NCI-H82 treated with DMSO at 0.1 percent for 48 hours (cell line): Measurements from ENCODE around the gene SINHCAF.
"Not testable (repeated sequence)": the region's sequence is repeated elsewhere in the genome, so short reads cannot be mapped to it uniquely, and the experiment has no call there.

ENCODE experiments used
- DNase-seq: peaks from one replicate; lab custom pipeline; 2025; ENCODE audit not compliant: unreplicated experiment; lab: John Stamatoyannopoulos, UW

The SINHCAF gene

DNA sequence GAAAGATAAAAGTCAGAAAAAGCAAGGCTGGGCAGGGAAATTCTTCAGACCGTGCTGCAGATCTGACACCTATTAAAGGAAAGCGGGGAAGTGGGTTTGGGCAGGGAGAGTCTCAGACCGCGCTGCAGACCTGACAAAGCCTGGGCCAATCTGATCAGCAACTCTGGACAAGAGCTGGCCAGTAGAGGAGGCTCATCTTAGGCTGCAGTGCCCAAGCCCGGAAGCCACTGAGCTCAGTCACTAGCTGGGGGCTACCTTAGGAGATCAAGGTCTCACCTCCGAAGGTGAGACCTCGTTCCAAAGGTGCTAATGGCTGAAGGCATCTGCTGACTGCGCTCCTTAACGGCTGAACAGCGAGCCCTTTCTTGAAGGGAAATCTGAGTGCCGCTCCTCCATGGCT, 60.2 kb downstream of the SINHCAF start:
- no peak for DNase-seq

DNA sequence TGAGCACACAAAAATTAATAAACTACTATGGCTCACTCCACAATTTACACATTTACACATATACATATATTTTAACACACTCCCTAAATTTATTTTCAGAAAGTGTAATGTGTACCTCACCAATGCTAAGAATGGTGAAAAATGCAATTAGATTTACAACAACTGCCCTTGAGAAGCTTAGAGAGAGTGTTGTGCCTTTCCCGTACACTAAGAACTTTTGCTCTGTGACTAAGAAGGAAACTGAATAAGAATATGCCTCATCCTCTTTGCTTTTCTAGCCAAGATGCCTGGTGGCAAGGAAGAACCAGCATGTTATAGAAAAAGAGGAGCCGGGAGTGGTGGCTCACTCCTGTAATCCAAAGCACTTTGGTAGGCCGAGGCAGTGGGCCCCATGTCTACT, 62.3 kb downstream of the SINHCAF start:
- DNase-seq: no peak

DNA sequence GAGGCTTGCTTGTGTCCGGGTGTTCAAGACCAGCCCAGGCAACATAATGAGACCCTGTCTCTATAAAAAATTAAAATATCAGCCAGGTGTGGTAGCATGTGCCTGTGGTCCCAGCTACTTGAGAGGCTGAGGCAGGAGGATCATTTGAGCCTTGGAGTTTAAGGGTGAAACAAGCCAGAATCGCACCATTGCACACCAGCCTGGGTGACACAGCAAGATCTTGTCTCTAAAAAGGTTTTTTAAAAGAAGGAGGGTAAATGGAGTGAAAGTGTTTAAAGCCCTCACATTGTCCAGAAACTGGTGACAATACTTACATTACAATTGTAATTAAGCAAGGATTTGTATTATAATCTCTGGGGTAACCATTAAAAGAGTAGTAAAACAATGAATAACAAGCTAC, 64.2 kb downstream of the SINHCAF start:
- DNase-seq: no peak

DNA sequence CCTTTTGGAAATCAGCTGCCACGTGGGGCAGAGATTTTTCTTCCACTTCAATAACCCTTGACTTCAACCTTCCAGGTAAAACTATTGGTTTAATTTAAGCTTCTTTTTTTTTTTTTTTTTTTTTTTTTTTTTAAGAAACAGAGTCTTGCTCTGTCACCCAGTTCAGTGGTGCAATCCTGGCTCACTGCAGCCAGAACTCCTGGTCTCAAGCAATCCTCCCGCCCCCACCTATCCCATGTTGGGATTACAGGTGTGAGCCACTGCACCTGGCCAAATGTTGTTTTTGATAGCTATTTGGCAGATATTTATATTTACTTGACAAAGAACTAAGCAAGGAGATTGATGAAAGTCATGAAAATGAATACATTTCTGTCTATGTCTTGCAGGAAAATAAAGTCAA, 65.1 kb downstream of the SINHCAF start:
- DNase-seq: no peak

DNA sequence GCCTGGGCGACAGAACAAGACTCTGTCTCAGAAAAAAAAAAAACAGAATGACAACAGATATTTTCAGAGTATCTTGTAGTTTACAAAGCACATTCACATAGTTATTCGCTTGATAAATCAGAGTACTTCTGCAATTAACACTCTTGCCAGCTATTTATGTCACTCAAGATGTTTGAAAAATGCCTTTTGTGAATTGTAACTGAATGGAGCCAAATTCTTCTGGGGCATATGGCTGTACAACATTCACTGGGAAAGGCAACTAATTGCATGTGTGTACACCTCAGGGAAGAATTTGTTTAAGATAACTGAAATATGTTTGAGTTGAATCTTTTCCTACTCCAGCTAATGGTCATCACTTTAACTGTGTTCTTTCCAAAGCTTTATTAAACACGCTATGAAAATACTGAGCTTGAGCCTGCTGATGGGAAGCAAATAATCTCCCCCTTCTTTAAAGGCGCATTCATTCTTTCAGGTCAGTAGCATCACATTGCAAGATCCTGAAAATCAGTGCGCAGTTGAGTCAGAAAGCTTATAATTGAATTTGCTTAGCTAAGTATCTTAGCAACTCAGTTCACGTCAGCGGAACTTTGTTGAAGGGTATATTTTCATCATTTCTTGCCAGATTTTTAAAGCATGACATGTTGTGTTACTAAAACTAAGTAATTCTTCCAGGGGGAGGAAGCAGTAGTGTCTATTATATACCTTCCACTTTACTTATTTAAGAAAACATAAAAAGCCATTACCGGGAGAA, 66.6 kb downstream of the SINHCAF start:
- no peak for DNase-seq

DNA sequence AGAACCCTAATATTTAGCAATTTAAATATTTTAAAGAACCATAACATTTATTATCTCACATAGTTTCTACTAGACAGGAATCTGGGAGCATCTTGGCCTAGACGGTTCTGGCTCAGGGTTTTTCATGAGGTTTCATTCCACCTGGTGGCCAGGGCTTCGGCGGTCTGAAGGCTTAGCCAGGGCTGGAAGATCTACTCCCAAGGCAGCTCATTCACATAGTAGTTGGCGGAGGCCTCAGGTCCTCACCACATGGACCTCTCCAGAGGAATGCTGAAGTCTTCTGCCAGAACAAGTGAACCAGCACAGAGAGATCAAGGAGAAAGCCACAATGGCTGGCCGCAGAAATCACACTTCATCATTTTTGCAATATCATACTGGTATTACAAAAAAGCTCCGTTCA, 68.2 kb downstream of the SINHCAF start:
- no peak for DNase-seq

DNA sequence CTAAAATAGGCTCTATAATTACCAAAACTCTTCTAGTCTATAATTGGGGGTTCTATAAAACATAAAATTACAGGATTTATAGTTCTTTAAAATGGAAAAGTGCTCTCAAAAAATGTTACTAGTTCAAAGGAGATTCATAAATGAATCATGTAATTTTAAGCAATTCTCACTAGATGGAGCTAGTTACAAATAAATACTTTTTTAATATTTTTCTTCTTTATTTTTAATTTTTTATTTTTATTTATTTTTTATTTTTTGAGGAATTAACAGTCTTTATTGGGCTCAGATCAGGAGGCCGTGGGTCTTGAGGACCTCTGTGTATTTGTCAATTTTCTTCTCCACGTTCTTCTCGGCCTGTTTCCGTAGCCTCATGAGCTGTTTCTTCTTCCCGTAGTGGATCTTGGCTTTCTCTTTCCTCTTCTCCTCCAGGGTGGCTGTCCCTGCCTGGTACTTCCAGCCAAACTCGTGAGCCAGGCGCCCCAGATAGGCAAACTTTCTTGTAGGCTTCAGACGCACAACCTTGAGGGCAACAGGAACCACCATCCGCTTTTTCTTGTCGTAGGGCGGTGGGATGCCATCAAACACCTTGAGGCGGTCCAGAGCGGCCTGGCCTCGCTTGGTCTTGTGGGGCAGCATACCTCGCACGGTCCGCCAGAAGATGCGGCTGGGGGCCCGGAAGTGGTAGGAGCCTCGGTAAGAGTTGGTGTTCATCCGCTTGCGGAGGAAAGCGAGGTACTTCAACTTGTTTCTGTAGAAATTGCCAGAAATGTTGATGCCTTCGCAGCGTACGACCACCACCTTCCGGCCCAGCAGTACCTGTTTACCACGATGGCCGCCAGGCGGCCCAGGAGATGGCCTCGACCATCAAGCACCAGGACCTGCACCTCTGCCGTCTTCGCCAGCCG, 74.0 kb downstream of the SINHCAF start:
- not testable (repeated sequence) for DNase-seq

DNA sequence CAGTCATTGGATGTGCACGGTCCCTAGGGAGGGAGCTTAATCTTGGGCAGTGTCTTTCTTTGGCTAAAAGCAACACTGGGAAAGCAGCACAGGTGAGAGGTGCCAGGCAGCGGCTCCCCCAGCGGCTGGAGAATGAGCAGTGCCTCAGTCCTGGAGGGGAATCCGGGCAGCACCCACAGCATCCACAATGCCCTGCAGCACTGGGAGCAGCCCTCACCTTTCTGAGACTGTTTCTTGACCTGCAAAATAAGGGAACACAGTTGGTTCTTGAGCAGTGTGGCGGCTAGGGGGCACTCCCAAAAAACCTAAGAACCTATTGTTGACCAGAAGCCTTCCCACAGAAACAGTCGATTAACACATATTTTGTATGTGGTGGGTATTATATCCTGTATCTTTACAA, 75.8 kb downstream of the SINHCAF start:
- DNase-seq: no peak

DNA sequence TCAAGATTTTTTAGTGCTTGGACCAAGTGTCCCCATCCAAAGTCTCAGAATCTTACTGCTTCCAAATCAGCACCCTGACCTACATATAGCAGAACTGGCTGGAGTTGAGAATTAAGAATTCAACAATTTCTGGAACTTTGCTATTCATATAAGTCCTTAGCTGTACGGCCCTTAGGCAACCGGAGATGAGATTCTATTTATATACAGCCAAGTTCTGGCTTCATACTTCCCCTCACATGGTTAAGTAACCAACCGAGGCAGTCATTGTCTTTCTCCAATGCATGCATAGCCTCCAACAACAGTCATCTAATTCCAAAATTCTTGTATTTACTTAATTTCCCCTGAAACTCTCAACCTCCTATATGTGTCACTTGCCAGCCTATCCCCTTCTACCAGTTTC, 76.6 kb downstream of the SINHCAF start:
- DNase-seq: no peak

DNA sequence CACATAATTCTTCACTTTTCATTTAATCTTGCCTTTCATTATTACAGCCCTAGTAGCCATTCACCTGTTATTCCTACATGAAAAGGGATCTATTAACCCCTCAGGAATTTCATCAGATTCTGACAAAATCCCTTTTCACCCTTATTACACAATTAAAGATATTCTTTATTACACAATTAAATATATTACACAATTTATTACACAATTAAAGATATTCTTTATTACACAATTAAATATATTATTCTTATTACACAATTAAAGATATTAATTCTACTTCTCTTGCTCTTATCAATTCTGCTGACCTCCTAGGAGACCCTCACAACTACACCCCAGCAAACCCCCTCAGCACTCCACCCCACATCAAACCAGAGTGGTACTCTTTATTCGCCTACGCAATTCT, 77.1 kb downstream of the SINHCAF start:
- no peak for DNase-seq

DNA sequence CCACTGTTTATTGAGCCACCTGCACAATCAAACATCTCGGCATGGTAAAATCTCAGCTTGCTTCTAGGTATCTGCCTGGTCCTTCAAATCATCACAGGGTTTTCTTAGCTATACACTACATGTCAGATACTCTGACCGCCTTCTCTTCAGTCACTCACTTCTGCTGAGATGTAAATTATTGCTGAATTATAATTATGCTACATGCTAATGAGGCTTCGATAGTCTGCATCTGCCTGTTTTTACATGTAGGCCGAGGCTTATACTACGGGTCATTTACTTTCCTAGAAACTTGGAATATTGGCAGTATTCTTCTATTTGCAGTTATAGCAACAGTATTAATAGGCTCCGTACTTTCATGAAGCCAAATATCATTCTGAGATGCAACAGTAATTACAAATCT, 77.6 kb downstream of the SINHCAF start:
- DNase-seq: no peak

DNA sequence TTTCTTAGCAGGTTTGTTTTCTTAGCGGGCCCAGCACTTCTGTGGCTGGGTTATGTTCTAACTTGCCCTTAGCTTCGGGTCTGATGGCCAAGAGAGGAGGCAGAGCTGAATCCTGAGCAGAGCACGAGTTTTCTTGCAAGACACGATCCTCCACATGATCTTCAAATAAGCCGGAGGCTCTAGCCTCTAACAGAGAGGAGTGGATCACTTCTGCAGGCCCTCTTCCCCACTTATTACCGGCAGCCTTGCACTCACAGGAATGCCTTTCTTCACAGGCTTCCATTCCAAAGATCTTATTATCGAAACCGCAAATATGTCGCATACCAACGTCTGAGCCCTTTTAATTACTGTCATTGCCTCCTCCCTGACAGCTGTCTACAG, 79.5 kb downstream of the SINHCAF start:
- peak; percentile 79 for DNase-seq

DNA sequence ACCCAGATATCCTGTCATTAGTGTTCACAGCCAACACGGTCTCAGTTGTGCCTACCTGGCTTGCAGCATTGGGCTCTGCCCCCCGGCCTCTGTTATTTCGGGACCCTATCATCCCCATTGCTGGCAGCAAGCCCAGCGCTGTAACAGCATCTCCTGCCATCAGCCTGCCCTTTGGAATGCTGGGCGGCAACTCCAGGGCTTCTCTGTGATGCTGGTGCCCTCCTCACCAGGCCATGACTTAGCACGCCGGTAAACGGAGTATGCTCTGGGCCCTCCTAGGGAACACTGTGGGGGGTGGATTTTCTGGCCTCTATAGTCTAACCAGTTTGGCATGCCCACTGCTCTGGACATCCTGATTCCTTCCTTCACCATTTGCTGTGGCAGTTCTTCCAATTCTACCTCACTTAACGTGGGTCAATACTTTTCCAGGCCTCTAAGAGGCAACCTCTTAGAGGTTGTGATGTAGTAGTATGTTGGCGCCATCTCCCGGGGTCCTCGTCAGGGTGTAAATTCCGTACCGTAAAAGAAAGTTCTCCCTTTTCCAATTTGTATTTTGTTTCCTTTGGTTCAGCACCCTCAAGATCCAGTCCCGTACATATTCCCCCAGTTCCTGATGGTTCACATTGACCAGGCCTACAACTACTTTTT, 80.0 kb downstream of the SINHCAF start:
- DNase-seq: peak; percentile 15

DNA sequence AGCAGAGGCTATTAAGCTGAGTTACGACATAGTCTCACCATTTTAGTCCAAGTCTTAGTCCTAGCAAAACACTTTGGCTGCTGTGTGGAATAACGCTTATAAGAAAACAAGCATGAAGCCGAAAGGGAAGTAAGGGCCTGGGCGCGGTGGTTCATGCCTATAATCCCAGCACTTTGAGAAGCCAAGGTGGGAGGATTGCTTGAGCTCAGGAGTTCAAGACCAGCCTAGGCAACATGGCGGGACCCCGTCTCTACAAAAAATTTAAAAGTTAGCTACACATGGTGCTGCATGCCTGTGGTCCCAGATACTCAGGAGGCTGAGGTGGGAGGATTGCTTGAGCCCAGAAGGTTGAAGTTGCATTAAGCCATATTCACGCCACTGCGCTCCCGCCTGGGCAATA, 83.5 kb downstream of the SINHCAF start:
- not testable (repeated sequence) for DNase-seq

DNA sequence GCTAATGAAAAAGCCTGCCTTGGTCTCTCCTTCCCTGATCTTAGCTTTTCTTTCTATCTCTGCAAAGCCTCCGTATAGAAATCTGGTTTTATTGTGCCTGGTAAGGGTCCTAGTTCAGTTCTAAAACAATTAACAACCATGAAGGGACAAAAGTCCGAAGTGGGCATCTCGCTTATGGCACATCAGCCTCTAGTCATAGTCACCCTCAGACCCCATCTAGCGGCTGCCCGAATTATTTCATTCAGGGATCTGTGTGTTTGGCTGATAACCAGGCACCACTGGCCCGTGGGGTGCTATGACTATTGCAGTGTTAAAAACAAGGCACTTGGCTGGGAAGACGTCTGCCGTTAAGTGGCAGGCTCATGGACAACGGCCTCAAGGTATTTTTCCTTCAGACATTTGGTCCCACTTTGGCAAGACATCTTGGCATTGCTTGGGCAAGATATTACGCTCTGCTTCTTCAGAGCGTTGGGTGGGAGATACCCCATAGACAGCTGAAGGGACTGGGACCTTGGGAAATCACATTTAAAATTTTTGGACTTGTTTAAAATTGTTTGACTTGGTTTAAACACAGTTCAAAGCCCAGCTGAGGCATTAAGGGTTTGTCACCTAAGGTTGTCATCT, 87.1 kb downstream of the SINHCAF start:
- peak; percentile 45 for DNase-seq

DNA sequence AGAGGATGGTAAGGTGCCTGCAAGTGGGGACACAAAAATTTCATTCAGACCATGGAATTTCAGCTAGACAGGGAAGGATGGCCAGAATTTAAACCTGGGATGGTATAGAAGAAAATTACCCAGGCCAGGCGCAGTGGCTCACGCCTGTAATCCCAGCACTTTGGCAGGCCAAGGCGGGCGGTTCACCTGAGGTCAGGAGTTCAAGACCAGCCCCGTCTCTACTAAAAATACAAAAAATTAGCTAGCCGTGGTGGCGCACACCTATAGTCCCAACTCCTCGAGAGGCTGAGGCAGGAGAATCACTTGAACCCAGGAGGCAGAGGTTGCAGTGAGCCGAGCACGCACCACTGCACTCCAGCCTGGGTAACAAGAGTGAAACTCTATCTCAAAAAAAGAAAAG, 87.6 kb downstream of the SINHCAF start:
- DNase-seq: not testable (repeated sequence)

DNA sequence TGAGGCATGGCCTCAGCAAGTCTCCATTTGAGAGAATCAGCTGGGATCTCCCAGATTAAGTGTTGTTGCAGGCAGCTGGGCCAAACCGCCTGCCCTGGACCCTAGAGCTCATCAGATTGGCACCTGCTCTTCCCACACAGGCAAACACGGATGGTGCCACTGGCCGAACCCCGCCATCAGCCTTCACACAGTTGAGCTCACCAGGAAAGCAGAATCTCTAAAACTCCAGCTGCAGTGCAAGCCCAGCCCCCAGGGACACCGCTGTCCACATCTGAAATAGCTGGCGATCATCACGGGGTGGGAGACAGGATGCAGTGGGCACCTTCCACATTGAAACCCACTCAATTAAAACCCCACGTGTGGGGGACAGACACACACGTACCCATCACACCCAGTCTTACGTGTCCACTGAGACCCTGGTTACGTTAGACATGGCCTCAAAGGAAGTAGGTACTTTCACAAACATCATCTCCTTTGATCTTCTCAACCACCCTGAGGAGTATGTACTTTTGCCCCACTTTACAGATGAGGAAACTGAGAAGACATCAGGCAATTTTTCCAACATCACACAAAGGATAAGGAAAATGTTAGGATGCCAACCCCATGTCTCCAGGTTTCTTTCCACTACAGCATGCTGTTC, 88.8 kb downstream of the SINHCAF start:
- DNase-seq: no peak

DNA sequence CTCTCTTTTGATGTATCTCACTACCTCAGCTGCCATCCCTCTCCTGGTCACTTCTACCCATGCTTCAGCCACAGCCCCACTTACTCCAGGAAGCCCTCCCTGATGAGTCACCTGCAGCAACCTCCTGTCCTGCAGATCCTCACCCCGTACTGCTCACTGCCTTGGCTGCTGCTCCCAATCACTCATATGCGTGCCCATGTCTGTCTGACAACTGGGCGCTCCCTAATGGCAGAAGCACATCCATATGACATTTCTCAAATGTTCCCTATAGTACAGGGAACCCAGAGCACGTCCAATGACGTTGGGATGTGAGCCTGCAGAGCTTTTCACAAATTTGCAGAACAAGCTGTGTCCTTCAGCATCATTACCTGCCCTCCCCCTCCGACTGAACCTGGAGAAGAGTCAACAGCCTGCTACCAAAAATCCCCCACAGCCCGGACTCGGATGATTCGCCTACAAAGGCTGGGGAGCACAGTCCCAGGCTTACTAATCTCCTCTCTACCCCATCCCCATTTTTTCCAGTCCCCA, 90.0 kb downstream of the SINHCAF start:
- no peak for DNase-seq

DNA sequence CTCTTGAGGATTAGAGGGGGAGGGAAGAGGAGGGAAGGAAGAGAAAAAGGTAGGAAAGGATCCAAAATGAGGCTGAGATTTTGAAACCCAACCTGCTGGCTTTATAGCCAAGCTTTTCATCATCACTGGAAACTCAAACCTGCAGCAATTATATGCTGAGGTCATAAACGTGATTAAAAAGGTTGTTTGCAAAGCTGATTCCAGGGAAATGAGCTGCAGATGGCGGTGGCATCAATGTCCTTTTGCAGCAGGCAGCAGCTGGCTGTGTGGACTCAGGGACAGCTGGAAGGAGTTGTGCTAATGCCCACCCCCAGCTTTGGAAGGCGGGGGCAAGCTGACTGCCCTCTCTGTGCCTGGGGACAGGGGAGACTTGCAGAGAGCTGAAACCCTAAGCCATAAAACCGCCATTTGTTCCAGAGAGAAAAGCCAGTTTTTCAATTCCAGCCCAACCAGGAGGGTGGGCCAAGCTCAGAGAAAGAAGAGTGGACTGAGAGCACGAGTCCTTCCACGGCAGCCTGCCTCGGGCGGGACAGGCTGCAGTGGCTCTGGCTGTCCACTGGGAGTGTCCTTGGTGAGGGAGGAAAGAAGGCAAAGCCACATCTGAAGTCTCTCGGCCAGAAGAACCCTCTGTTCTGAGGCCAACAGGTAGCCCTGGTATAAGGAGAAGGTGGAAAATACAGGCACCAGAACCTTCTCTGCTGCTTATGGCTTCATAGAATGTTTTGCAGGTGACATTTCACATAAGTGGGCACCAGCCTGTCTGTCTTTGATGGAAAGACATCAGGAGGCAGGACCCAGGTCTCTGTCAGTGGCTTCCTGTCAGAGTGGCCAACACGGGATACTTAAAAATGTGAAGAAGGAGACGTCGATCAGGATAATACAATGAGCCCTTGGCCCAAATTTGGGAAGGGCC, 90.7 kb downstream of the SINHCAF start:
- DNase-seq: peak; percentile 65
